Epithelial cell of prostate (primary cell): ENCODE measurements around the gene CYP4F2.
"Not testable (repeated sequence)": the region's sequence is repeated elsewhere in the genome, so short reads cannot be mapped to it uniquely, and the experiment has no call there.

Source experiments
- DNase-seq: peaks from one replicate; pipeline ENCODE4 v3.0.0-alpha.2; 2011; ENCODE audit warnings: low read depth, low spot score
- H3K27ac ChIP-seq: fragments of 450-650 bp; 2 replicates; pipeline ENCODE4 v1.5.1; 2017; ENCODE audit warnings: mild to moderate bottlenecking

The CYP4F2 gene, protein sequence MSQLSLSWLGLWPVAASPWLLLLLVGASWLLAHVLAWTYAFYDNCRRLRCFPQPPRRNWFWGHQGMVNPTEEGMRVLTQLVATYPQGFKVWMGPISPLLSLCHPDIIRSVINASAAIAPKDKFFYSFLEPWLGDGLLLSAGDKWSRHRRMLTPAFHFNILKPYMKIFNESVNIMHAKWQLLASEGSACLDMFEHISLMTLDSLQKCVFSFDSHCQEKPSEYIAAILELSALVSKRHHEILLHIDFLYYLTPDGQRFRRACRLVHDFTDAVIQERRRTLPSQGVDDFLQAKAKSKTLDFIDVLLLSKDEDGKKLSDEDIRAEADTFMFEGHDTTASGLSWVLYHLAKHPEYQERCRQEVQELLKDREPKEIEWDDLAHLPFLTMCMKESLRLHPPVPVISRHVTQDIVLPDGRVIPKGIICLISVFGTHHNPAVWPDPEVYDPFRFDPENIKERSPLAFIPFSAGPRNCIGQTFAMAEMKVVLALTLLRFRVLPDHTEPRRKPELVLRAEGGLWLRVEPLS

DNA sequence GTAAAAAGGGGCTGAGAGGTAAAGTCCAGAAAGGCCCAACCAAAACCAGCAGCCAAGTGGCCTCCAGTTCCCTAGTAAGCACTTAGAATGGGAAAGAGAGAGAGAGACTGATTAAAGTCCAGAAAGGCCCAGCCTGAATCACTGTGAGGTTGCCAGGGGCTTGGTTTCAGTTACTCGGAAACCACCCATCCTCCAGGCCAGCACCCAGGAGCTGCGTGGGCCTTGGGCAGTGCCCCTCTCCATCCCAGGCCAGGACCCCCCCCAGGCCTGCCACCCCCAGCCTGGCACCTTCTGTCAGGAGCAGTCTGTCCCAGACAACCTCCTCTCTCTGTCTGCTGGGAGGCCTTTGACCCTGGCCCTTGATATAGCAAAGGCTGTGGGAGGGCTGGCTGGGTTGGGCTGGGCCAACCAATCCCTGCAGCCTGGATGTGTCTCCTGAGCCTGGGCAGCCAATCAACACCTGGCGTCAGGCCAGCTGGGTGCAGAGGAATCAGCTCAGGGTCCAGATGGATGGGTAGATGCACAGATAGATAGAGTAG, at the start of gene CYP4F2:
CYP4F2 (minus strand) TSS at position 337 of the 539 bp plus-strand sequence. CDS start 463 bp downstream, outside the sequence.
- no peak within 1 kb of the TSS for H3K27ac ChIP-seq
- no peak for DNase-seq

DNA sequence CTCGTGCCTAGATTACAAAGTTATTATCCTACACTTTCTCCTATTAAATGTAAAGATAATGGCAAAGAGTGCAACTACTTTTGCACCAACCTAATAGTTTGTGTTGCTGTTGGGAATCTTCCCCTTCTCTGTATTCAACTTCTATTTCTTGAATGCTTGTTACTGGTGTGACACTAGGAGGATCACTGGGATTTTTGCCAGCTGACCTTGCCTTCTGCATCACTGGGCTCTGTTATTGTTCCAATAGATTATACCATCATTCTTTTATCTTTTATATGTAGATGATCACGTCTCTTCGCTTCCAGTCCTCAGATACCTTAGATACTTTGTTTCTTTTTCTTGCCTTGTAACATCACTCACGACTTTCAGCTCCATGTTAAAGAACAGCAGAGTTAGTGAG, 47.4 kb upstream of the CYP4F2 start:
- no peak for DNase-seq
- no peak overlapping the region for H3K27ac ChIP-seq

DNA sequence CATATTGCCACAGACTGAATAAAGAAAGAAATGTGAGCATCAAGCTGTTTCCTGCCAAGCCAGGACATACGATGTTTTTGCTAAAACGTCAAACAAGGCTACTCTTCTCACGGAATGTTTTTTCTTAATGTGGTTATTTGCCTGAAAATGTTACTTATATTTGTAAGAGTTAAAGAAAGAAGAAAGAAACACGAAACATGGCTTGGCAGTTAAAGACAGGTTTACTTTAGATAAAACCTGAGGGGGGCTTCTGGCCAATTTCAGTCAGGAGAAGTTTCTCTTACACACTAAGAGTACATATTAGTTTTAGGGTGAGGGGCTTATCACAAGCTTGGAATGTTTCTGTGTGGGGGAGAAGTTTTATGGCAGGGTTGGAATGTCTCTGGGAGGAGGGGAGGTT, 46.5 kb upstream of the CYP4F2 start:
- DNase-seq, result no peak

DNA sequence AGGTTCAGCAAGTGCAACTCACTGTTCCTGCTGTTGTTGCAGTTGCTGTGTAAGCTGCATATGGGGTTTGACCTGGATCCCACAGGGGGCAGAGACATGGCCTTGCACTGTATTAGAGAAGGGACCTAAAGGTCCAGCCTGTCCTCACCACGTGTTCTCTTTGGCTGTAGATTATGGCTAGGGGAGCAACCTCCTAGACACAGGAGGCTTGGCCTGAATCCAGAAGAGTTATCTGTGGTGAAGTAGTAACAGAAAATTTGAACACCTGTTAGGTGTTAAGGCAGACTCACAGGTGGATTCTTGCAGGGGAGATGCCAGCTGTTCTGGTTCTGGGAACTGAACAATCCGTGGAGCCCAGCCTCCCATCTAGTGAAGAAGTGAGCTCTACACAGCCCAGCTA, 39.9 kb upstream of the CYP4F2 start:
- no peak for DNase-seq
- no peak overlapping the region for H3K27ac ChIP-seq

More for the DNA sequence above, 46.5 kb upstream of the CYP4F2 start:
- no peak overlapping the region for H3K27ac ChIP-seq

DNA sequence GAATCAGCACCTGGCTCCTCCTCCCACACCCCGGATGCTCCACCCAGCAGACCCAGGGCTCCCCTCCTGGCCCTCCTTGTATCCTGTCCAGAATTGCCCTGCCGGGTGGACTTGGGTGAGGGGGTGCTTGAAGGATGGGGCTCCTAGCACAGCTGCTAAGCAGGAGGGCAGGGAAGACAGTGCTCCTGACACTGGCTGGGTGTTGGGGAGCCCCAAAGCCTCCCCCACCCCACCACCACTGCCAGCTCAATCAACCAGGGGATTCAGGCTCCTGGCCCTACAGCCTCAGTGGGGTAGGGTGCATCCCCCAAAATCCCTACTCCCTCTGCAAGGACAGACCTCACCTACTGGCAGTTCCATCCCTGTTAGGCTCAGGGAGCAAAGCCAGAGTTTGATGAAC, 39.1 kb upstream of the CYP4F2 start:
- no peak for DNase-seq
- no peak overlapping the region for H3K27ac ChIP-seq

DNA sequence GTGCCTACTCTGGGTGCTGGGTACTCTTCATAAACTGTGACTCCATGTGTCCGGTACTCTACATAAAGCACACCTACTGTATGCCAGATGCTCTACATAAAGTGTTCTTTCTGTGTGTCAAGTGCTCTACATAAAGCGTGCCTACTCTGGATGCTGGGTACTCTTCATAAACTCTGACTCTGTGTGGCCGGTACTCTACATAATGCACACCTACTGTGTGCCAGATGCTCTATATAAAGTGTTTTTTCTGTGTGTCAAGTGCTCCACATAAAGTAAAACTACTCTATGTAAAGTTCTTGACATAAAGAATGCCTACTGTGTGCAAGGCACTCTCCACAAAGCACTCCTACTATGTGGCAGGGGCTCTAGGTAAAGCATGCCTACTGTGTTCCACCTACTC, 38.3 kb upstream of the CYP4F2 start:
- no peak overlapping the region for H3K27ac ChIP-seq
- no peak for DNase-seq

DNA sequence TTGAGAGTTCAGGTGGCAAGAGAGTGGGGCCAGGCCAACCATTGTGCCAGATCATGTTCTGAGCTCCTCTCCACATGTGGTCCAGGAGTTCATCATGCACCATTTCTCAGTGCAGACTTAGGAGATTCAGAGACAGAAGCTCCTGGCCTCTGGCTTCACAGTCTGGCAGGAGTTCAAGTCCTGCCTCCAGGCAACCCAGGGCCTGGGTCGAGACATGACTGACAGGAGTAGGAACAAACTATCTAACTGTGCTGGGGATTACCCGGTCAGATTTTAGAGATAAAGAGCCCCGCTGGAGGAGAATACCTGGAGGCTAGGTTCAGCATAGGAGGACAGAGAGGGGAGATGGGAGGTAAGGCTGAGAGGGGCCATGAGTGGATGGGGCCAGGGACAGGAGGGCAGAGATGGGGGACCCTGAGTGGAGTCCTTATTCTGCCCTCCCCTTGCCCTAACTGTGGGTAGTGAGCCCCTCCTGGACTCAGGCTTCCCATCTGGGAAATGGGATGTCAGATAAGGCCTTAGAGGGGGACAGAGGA, 37.4 kb upstream of the CYP4F2 start:
- H3K27ac ChIP-seq, result peak overlapping the region; percentile 82
- no peak for DNase-seq

DNA sequence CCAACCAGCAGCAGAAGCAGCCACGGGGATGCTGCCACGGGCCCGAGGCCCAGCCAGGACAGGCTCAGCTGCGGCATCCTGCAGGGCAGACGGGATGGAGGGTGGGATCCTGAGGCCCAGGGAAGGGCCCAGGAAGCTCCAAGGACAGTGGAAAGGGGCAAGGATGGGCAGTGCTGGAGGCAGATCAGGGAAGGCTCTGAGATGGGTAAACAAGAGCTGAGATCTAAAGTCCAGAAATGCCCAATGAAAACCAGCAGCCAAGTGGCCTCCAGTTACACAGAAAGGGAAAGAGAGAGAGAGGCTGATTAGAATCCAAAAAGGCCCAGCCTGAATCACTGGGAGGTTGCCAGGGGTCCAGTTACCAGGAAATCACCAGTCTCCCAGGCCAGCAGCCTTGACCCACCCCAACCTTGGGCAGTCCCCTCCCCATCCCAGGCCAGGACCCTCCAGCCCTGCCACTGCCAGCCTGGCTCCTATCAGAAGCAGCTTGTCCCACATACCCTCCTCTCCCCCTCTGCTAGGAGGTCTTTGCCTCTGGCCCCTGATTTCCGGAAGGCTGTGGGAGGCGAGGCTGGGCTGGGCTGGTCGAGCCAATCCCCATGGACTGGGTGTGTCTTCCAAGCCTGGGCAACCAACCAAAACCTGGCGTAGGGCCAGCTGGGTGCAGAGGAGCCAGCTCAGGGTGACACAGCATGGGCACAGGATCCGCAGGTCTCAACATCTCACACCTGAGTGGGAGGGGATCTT, 36.6 kb upstream of the CYP4F2 start, which contains the start of gene CYP4F11:
CYP4F11 (minus strand) TSS at position 198 of the 747 bp plus-strand sequence; CDS start at position 77, 121 bp downstream.
- peak within 1 kb of the TSS; percentile 82 for H3K27ac ChIP-seq
- DNase-seq, result peak; percentile 18

DNA sequence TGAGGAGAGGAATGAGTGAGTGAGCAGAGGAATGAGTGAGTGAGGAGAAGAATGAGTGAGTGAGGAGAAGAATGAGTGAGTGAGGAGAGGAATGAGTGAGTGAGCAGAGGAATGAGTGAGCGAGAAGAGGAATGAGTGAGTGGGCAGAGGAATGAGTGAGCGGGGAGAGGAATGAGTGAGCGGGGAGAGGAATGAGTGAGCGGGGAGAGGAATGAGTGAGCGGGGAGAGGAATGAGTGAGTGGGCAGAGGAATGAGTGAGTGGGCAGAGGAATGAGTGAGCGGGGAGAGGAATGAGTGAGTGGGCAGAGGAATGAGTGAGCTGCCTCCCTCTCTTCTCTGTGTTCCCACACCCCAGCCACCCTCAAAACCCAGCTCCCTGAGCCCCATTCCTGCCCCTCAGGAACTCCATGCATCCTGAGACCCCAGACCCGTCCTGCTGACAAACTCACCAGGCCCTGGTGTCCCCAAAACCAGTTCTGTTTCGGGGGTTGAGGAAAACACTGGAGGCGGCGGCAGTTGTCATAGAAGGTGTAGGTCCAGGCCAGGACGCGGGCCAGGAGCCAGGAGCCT, 36.0 kb upstream of the CYP4F2 start:
- not testable (repeated sequence) for DNase-seq
- H3K27ac ChIP-seq, result peak overlapping the region; percentile 82

DNA sequence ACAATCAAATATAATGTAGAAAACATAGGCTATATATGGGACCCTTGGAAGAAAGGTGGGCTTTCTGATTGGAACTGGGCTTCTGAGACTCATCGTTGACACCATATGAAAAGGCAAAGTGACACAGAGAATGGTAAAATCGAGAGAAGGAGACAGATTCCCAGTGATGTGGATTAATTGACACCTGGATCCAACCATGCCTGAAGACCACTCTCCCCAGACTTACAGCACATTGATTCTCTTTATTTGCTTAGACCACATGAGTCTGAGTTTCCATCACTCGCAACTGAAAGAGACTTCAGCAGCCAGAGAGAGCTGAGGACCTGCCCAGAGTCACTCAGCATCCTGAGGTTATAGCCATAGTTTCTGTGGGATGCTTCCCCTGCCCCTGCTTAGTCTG, 30.4 kb upstream of the CYP4F2 start:
- no peak overlapping the region for H3K27ac ChIP-seq
- no peak for DNase-seq

DNA sequence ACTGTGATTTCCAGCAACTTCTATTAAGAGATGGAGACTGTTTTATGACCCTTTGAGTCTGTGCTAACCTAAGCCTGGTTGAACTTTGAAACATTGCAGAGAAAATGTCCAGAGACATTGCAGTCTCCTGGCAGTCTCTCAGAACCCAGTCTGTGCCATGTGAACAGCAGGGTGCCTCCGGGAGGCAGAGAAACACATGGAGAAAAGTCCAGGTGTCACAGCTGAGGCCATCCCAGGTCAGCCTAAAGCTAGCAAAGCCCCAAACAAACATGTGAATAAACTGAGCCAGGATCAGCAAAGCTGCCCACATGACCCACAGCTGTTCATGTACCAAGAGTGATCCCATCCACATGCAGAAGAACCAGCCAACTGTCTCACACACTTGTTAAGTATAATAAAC, 28.6 kb upstream of the CYP4F2 start:
- no peak for DNase-seq

DNA sequence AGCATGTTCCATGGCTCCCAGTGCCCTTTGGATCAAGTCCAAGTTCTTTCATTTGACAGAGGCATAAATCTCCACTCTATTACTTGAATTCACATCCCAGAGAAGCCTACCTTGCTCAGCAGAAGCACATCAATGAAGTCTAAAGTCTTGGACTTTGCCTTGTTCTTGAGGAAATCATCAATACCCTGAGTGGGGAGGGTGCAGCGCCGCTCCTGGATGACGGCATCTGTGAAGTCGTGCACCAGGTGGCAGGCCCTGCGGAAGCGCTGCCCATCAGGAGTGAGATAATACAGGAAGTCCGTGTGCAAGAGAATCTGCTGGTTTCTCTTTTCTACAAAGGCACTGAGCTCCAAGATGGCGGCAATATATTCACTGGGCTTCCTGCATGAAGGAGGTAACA, 25.8 kb upstream of the CYP4F2 start:
- no peak for DNase-seq
- H3K27ac ChIP-seq, result no peak overlapping the region

More for the DNA sequence above, 28.6 kb upstream of the CYP4F2 start:
- no peak overlapping the region for H3K27ac ChIP-seq

DNA sequence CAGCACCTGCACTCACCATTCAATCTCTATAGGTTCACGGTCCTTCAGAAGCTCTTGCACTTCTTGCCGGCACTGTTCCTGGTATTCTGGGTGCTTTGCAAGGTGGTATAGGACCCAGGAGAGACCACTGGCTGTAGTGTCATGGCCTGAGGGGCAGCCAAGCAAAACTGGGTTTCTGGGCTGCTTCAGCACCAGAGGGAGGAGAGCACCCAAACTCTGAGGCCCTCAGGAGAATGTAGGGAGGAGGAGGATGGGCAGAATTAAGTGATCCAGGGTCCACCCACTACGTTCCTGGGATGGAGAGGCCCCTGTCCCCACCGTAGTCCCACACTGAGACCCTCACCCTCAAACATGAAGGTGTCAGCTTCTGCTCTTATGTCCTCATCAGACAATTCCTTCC, 24.1 kb upstream of the CYP4F2 start:
- H3K27ac ChIP-seq, result no peak overlapping the region
- DNase-seq, result no peak

DNA sequence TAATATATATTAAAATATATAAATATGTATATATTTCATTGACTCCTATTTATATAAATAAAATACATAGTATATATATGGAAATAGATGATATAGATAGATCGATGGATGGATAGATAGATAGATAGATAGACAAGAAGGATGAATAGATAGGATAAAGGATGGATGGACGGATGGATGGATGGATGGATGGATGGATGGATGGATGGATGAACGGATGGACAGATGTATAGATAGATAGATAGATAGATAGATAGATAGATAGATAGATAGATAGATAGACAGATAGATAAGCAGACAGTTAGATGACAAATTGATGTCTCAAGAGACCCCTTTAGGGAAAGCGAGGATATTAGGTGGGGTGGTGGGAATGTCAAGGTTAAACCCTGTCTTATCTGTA, 21.4 kb upstream of the CYP4F2 start:
- DNase-seq, result no peak
- H3K27ac ChIP-seq, result no peak overlapping the region

DNA sequence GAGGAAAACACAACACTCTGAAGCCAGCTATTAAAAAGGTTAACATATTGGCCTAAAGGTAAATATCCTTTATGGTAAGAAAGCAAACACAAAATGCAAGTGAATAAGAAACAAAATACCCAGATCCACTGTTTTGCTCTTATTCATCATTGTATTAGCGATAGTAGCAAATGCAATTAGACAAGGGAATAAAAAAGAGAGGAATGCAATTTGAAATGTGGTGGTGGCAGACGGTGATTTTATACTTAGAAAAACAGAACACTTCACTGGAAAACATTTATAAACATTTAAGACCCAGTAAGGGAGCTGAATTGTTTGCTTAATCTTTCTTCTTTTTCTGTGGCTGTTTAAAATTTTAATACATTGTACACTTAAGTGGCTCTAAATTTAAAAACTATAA, 17.2 kb upstream of the CYP4F2 start:
- no peak for DNase-seq
- H3K27ac ChIP-seq, result no peak overlapping the region

DNA sequence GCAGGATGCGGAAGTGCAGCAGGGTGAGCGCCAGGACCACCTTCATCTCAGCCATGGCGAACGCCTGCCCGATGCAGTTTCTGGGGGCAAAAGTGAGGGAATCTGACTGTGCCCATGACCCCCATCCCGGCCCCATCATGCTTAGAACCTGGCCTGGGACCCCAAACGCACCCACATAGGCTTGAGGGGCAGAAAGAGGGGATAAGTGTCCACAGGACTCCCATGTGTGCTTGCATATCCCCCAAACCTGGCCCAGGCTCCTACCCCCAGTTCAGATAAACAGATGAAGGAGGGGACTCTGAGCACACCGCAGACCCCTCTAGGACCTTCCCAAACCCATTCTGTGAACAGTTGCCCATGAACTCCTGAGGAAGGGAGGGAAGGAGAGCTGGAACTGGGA, 16.0 kb upstream of the CYP4F2 start:
- no peak for DNase-seq
- H3K27ac ChIP-seq, result no peak overlapping the region

DNA sequence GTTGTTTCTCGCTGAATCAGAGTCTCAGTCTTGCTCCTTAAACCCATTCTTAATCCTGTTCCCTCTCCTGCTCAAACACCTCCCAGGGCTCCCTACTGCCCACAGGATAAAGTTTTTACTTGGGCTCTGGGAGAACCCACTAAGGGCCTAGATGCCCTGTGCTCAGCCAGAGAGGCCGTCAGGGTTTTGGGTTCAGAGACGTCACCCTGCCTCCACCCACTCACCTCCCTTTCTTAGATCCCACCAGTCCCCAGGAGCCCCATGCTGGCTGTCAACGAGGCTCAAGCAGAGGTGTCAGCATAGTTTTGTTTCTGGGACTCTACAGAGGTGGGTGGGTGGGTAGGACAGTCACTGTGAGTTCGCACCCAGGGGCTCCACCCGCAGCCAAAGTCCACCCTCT, 15.5 kb upstream of the CYP4F2 start:
- H3K27ac ChIP-seq, result no peak overlapping the region
- no peak for DNase-seq

DNA sequence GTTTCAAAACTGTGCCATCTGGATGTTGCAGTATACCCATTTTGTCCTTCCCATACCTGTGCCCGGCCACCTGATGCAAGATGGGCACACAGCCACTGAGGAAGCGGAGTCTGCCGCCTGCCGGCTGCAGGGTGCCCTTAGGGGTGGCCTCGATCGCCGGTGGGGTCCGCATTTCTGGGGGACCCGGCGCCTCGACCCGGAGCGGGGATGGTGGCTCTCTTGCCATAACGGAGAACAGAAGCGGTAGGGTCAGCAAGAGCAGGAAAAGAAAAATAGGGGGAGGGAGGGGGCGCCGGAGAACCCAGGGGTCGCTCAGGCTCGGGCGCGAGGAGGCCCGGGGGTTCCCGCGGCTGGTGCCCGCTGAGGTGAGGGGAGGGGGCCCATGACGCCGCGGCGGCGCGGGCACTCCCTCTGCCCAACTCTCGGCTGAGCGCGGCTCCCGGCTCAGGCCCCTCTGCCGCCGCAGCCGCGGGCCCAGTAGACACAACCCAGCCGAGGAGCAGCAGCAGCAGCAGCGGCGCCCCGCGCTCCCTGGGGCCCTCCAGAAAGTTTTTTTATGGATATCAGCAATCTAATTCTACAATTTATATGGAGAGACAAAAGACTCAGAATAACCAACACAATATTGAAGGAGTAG, 13.8 kb upstream of the CYP4F2 start:
- H3K27ac ChIP-seq, result no peak overlapping the region
- DNase-seq, result no peak

DNA sequence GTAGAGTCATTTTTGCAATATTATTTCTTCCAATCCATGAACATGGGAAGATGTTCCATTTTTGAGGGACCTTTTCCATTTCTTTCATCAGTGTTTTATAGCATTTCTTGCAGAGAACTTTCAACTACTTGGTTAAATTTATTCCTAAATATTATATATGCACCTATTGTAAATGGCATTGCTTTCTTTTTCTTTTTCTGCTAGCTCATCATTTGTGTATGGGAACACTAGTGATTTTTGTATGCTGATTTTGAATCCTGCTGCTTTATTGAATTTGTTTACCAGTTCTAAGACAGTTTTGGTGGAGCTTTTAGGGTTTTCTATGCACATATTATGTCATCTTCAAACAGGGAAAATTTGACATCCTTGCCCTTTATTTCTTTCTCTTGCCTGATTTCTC, 7.2 kb upstream of the CYP4F2 start:
- no peak overlapping the region for H3K27ac ChIP-seq
- no peak for DNase-seq

DNA sequence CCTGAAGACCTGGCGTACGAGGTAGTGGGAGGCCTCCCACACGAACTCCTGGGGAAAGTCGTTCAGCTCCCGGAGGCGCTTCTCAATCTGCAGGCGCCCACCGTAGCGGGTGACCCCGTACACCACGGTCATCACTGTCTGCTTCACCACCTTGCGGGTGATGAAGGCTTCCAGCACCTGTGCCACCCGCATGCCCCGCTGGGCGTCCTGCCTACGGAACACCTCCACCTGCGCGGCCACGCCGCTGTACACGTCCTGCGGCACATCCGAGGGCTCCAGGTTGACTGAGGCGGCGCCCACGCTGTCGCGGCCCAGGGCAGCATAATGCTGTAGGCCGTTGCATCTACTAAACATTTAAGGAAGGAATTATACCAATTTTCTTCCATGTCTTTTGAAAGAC, 5.0 kb upstream of the CYP4F2 start:
- DNase-seq, H3K27ac ChIP-seq: not testable (repeated sequence)
